HG02943 (cell line): ENCODE results near the gene CILP.
A peak's percentile ranks its signal among the peaks of the same experiment; 100 is the strongest.
"Not testable (repeated sequence)": the region's sequence is repeated elsewhere in the genome, so short reads cannot be mapped to it uniquely, and the experiment has no call there.

Source experiments
- ATAC-seq: cut with Tn5 transposase; IDR thresholded peaks from one replicate; pipeline ENCODE4 v1.9.1; 2021; ENCODE audit warnings: mild to moderate bottlenecking, low read depth, moderate library complexity; ENCODE audit not compliant: unreplicated experiment

The CILP gene

DNA sequence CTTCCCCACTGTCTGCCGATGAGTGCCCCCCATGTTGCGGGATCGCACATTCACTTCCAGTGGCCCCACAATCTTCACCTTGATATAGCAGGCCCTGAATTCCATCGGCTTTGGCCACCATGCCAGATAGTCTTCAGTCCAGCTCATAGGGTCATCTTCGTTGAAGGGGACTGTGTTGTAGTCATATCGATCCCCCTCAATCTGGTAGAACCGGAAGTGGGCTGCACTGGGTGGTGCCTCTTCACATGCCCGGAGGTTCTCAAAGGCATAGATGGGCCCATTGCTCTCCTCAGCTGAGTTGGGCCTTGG lies 14.0 kb downstream of the CILP start:
- no peak for ATAC-seq

DNA sequence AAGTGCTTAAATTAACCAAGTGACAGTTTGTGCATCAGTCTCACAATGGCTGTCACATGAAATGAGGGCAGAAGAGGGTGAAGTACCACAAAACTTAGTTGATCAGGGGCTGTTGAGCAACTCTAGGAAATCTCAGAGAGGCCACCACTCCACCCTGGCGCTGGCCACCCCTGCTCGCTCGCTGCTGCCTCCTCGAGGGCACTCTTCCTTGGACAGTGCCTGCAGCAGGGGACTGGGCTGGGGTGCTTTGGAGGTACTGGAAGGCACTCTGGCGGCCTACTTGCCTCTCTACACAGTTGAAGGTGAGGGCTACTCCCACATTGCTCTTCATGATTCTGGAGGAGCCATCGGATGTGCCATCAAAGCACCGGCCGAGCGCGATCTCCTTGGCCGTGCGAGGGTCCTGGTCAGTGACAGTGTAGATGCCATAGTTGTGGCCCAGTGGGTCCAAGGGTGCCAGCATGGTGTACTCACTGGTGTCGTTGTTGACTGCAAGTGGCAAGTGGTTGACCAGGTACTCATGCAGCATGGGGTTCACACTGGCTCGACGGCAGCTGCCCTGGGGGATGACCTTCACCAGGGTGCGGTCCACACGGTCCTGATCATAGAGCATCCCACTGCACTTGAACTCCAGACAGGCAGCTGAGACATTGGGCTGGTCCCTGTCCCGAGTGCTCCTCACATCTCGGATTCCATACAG lies 14.5 kb downstream of the CILP start:
- no peak for ATAC-seq

- ATAC-seq: no peak
Observed at GRCh38 chr15:65195548-65195923, 15.7 kb downstream of the CILP start.

GRCh38 chr15:65194826-65195547 lies 16.3 kb downstream of the CILP start:
- no peak for ATAC-seq

- no peak for ATAC-seq
Observed at GRCh38 chr15:65192016-65192415, 19.3 kb downstream of the CILP start.

- no peak for ATAC-seq
Observed at GRCh38 chr15:65189102-65189740, 22.1 kb downstream of the CILP start.

GRCh38 chr15:65188472-65188871 lies 22.8 kb downstream of the CILP start:
- not testable (repeated sequence) for ATAC-seq

DNA sequence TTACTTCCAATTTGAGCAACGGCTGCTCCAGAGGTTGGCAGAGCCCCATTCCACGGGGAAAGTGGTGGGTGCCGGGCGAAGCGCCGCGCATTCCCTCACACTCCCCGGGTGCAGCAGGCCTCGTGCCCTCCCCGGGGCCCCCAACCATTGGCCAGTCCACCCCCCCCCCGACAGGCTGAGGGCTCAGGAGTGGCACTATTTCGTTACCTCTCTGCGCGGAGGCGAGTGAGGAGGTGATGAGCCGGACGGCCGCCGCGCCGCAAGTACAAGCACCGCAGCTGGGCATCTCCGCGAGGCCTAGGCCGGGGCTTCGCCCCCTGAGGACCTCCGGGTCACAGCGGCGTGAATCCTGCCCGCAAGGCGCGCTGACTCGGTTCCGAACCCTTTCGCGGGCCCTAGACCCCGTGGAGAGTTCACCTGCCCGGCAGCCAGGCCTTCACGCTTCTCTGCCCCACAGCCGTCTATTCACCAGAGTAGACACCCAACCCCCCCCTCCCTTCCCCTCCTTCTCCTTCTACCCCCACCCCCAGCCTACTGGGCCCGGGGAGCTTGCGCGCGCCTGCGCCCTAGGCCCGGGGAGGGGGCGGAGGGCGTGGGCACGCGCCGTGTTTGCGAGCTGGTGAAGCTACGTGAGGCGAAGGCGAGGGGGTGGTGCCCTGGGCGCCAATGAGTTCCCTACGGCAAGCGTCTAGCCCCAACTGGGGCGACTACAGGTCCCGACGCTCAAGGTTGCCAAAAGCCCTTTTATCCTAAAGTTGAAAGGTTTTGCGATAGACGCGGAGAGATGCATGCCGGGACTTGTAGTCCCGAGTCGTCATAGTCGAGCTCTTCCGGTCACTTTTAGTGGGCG lies 26.2 kb downstream of the CILP start, which contains the start of gene CLPX:
Gene CLPX (minus strand): TSS at position 475 of the 850 bp plus-strand sequence. CDS start 189 bp downstream, at position 286.
- ATAC-seq: peak; percentile 61

DNA sequence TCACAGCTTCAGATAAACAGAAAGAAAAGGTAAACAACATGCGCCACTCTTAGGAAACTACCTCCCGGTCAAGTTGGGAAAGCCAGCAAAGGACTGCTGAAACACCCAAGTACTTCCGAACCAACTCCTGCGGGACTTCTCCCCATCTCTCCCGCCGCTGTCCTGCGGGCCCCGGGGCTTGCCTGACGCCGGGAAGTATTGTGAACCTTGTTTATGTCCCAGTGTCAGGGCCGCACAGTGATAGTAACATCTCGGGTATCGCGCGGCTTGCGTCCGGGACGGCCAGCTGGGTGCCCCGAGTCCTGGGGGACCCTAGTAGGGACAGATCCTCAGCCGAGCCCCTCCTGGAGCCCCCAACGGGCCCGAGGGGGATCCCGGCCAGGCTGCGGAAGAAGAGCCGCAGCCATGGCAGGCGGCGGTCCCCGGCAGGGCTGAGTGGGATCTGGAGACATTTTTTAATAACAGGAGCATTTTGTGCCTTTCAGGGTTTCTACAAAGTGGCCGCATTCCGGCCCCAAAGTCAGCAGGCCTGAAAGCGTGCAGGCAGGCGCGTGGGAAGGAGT lies 26.9 kb downstream of the CILP start:
- peak; percentile 8 for ATAC-seq

DNA sequence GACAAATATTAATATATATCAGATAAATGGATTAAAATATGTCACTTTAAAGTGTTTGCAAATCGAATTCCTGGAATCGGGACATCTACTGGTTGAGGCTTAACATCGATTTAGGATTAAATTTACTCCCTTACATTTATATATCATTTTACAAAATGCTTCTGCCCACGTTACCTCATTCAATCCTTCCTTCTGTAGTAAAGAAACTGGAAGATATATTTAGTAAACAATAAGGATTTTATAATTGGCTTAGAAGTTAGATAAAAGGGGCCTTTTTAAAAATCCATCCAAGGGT lies 27.5 kb downstream of the CILP start:
- ATAC-seq: no peak

DNA sequence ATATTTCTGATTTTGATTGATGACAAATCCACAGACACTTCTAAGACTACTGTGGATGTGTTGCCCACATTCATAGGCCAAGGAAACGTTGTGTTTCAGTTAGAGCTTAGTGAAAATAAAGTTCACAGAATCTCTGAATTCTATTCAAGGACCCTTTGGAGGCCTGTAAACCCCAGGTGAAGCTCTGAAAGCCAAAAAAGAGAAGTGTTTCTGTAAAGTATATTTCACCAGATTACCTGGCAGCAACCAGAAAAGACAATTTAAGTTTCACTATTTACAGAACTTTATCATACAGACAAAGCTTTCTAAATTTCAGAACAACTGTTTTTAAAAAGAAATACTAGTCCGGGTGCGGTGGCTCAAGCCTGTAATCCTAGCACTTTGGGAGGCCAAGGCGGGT lies 28.7 kb downstream of the CILP start:
- no peak for ATAC-seq

GRCh38 chr15:65181582-65182353 lies 29.5 kb downstream of the CILP start:
- not testable (repeated sequence) for ATAC-seq

DNA sequence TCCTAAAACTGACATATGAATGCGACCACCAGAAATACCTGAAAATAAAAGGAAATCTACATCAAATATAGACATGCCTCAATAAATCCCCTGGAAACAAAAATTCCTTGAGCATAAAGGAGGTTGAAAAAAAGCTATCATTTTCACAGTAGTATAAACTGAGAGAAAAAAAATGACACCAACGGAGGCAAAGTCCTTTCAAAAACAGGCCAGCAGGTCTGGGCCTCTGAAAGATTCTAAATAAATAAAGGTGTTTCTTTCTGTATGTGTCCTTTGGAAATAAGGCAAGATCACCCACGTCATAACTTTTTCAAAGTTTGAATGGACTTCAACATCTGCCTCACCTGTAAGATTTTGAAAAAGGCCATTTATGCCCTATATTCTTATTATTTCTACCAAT lies 31.1 kb downstream of the CILP start:
- no peak for ATAC-seq

GRCh38 chr15:65177901-65178300 lies 33.4 kb downstream of the CILP start:
- ATAC-seq: no peak

DNA sequence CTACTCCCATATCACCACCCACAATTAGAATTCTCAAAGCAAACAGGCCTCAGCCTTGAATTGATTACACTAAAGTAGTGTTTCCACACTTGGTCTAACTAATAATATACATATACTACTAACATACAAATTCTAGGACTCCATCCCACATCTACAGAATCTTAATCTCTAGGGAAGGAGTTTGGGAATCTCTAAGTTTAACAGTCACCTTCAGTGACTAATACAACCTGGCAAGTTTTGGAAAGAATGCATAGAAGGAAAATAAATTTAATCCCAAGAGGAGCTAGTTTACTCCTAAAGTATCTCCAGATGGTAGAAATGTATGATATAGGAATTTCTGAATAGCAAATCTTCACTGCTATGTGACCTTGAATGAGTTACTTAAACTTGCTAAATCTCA lies 35.2 kb downstream of the CILP start:
- ATAC-seq: no peak

GRCh38 chr15:65175511-65175910 lies 35.8 kb downstream of the CILP start:
- no peak for ATAC-seq

- no peak for ATAC-seq
Observed at GRCh38 chr15:65174509-65174908, 36.8 kb downstream of the CILP start.

DNA sequence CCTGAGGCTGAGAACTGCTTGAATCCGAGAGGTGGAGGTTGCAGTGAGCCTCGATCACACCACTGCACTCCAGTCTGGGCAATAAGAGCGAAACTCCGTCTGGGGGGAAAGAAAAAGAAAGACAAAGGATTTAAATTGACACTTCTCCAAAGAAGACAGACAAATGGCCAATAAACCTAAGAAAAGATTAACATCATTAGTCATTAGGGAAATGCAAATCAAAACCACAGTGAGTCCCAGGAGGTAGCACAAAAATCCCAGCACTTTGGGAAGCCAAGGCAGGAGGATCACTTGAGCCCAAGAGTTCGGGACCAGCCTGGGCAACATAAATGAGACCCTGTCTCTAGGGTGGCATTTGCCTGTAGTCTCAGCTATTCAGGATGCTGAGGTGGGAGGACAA lies 38.7 kb downstream of the CILP start:
- ATAC-seq: no peak

DNA sequence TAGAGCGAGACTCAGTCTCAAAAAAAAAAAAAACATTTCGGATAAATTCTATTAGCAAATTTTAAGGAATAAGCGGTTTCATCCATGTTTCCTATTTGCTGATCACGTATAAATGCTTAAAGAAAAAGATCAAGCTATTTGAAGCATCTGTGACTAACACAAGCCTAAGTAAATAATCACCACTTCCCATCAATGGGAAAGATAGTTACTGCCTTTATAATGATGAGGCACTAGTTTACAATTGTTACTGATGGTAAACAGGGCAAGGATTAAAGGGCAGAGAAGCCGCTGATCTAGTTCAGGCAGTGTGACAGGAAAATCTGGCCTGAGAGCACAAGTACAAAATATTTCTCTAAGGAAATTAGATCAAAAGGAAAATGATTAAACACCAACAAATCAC lies 39.8 kb downstream of the CILP start:
- ATAC-seq: no peak

- no peak for ATAC-seq
Observed at GRCh38 chr15:65165875-65166274, 45.4 kb downstream of the CILP start.
